ENCODE data around the gene LTBP2. TPM values are rescaled to one million over a fixed set of nuclear protein-coding genes. Genes with fewer than 3 reads are reported as not detected.

The LTBP2 gene
- total and polyA plus RNA-seq, 7 donors, result 2.4 to 51.4 (median 11.8) TPM

GRCh38 chr14:74491956-74492775, 119.9 kb downstream of the LTBP2 start:
- no peak for ATAC-seq
- peak overlapping the region; percentile 87 for H3K27ac ChIP-seq
- peaks cover 23% of the 10 kb centered on the region for H3K4me1 ChIP-seq
- peak overlapping the region; percentile 82 for H3K4me3 ChIP-seq
- WGBS, 3 donors, result 8 to 11% (median 9%) methylated on average over 20 of the region's 20 CpGs
- peak; percentile 18 for TF ChIP-seq CTCF (IDR thresholded peaks at IDR 0.05)
- H3K9me3 ChIP-seq, result no peaks in the 10 kb centered on the region
- H3K36me3 ChIP-seq (ENCODE audit: insufficient read depth in 1 of 2, low read depth in 1 of 2), result peaks cover 0 to 16% of the 10 kb centered on the region in 2 donors
- intact Hi-C loops (cut with DNase I), result loop anchor here in 1 of 2 donors (5.0 kb wide), 1 partner anchor 130 kb away; no protein-coding TSS in a partner anchor
- H3K27me3 ChIP-seq (ENCODE audit: insufficient read depth in 3 of 3, low read length in 2 of 3), result no peaks in the 10 kb centered on the region
- no peak for DNase-seq

GRCh38 chr14:74490486-74490885, 121.6 kb downstream of the LTBP2 start:
- no peak for TF ChIP-seq CTCF (IDR thresholded peaks at IDR 0.05)
- H3K4me1 ChIP-seq, result peaks cover 23% of the 10 kb centered on the region
- intact Hi-C loops (cut with DNase I), result loop anchor here in 1 of 2 donors (5.0 kb wide), 1 partner anchor 128 kb away; no protein-coding TSS in a partner anchor
- H3K4me3 ChIP-seq, result no peak overlapping the region
- WGBS, 3 donors, result 93 to 100% (median 96%) methylated on average over 1 of the region's 1 CpG
- no peak for ATAC-seq
- DNase-seq, result no peak
- H3K27me3 ChIP-seq (ENCODE audit: insufficient read depth in 3 of 3, low read length in 2 of 3), result no peaks in the 10 kb centered on the region
- no peaks in the 10 kb centered on the region for H3K9me3 ChIP-seq
- H3K36me3 ChIP-seq (ENCODE audit: insufficient read depth in 1 of 2, low read depth in 1 of 2), result peaks cover 0 to 12% of the 10 kb centered on the region in 2 donors
- H3K27ac ChIP-seq, result no peak overlapping the region

- H3K4me1 ChIP-seq, result peaks cover 12% of the 10 kb centered on the region
- no peaks in the 10 kb centered on the region for H3K27me3 ChIP-seq (ENCODE audit: insufficient read depth in 3 of 3, low read length in 2 of 3)
- intact Hi-C loops (cut with DNase I), result loop anchor here in 1 of 2 donors (5.0 kb wide), 1 partner anchor 542 kb away; no protein-coding TSS in a partner anchor
- ATAC-seq, result no peak
- peaks cover 0 to 21% of the 10 kb centered on the region in 2 donors for H3K36me3 ChIP-seq (ENCODE audit: insufficient read depth in 1 of 2, low read depth in 1 of 2)
- no peak overlapping the region for H3K27ac ChIP-seq
- no peak for TF ChIP-seq CTCF (IDR thresholded peaks at IDR 0.05)
- no peaks in the 10 kb centered on the region for H3K9me3 ChIP-seq
- DNase-seq, result no peak
- no peak overlapping the region for H3K4me3 ChIP-seq
Measured at GRCh38 chr14:74488786-74489397, 123.1 kb downstream of the LTBP2 start.

GRCh38 chr14:74486164-74486563, 125.9 kb downstream of the LTBP2 start:
- Histone ChIP-seq H3K27me3 (ENCODE audit: insufficient read depth in 3 of 3, low read length in 2 of 3) (no peaks in the 10 kb centered on the region), H3K9me3 (no peaks in the 10 kb centered on the region), H3K4me1 (peaks cover 2% of the 10 kb centered on the region), H3K4me3 (no peak overlapping the region), H3K27ac (no peak overlapping the region), H3K36me3 (ENCODE audit: insufficient read depth in 1 of 2, low read depth in 1 of 2) (peaks cover 6 to 46% of the 10 kb centered on the region in 2 donors)
- no peak for TF ChIP-seq CTCF (IDR thresholded peaks at IDR 0.05)
- WGBS, 3 donors, result 72 to 85% (median 78%) methylated on average over 3 of the region's 3 CpGs
- intact Hi-C loops (cut with DNase I), result loop anchor here in 1 of 2 donors (5.0 kb wide), 1 partner anchor 539 kb away; no protein-coding TSS in a partner anchor
- ATAC-seq, result no peak
- DNase-seq, result no peak
